GM20000 (cell line): ENCODE measurements around the gene CLCN2.
A peak's percentile ranks its signal among the peaks of the same experiment; 100 is the strongest.

Experiments
- DNase-seq: peaks from one replicate; pipeline ENCODE4 v3.0.0; 2012; ENCODE audit warnings: low spot score
- CTCF ChIP-seq: IDR thresholded peaks from 2 replicates; pipeline ENCODE4 v1.5.1; 2012; ENCODE audit warnings: mild to moderate bottlenecking, control low read depth; ENCODE audit errors: extremely low read depth, missing control alignments

Gene CLCN2

GRCh38 chr3:184316792-184317191 lies 44.6 kb downstream of the CLCN2 start:
- no peak for TF ChIP-seq CTCF
- DNase-seq: peak; percentile 5

- no peak for TF ChIP-seq CTCF
- DNase-seq: peak; percentile 21
Measured at GRCh38 chr3:184315871-184316661, 45.3 kb downstream of the CLCN2 start.

GRCh38 chr3:184315543-184315867 lies 45.9 kb downstream of the CLCN2 start:
- DNase-seq: peak; percentile 32

GRCh38 chr3:184314700-184315542 lies 46.5 kb downstream of the CLCN2 start:
- DNase-seq: peak; percentile 75
- no peak for TF ChIP-seq CTCF

More at GRCh38 chr3:184315543-184315867, 45.9 kb downstream of the CLCN2 start:
- TF ChIP-seq CTCF: no peak

GRCh38 chr3:184314363-184314699 lies 47.1 kb downstream of the CLCN2 start, which contains the start of gene EIF4G1:
Gene EIF4G1 (plus strand): TSS chr3:184314606. CDS start chr3:184315797, 1,191 bp downstream.
- peak; percentile 99 for DNase-seq
- no peak for TF ChIP-seq CTCF

GRCh38 chr3:184311633-184312032 lies 49.8 kb downstream of the CLCN2 start:
- no peak for TF ChIP-seq CTCF
- DNase-seq: no peak

- no peak for TF ChIP-seq CTCF
- DNase-seq: no peak
Measured at GRCh38 chr3:184308744-184309143, 52.7 kb downstream of the CLCN2 start.
